OCI-LY7 (cell line): ENCODE data around the gene F8. TPM values are rescaled to one million over a fixed set of nuclear protein-coding genes. Genes with fewer than 3 reads are reported as not detected.

Source experiments
- BruUV-seq: library from RNA; stranded (reverse); fragments of 400-500 nt; replicated peaks from 2 replicates; lab custom pipeline; 2021; lab: Mats Ljungman, UMichigan
- CTCF ChIA-PET: fragments of 300-600 bp; sonication (Branson Sonifier 250); formaldehyde crosslinking; loops from one replicate; lab custom pipeline; 2022; ENCODE audit warnings: antibody characterized with exemption; ENCODE audit not compliant: unreplicated experiment; lab: Charles Lee
- POLR2A ChIA-PET: fragments of 300-600 bp; sonication (Branson Sonifier 250); formaldehyde crosslinking; loops from one replicate; lab custom pipeline; 2022; ENCODE audit warnings: antibody characterized with exemption; lab: Charles Lee
- DNase-seq: peaks from one replicate; pipeline ENCODE4 v3.0.0-alpha.2; 2015; ENCODE audit warnings: low spot score
- H2AFZ ChIP-seq: fragments of 200-600 bp; sonication (generic), shearing (Covaris generic); 2 replicates; pipeline ENCODE4 v1.6.1; 2014; ENCODE audit warnings: mild to moderate bottlenecking, antibody characterized with exemption, low read length, moderate library complexity
- H3K27ac ChIP-seq: fragments of 200-600 bp; sonication (generic); 2 replicates; pipeline ENCODE4 v1.5.1; 2014; ENCODE audit warnings: mixed run types, low read depth, mild to moderate bottlenecking, moderate library complexity, low read length, inconsistent platforms; ENCODE audit not compliant: poor library complexity, severe bottlenecking
- H3K36me3 ChIP-seq: fragments of 200-600 bp; sonication (generic); 2 replicates; pipeline ENCODE4 v1.6.1; 2014; ENCODE audit warnings: mild to moderate bottlenecking, antibody characterized with exemption, low read length, moderate library complexity, mixed read lengths; ENCODE audit not compliant: insufficient read depth
- H3K4me1 ChIP-seq: fragments of 200-600 bp; sonication (generic); 2 replicates; pipeline ENCODE4 v1.5.1; 2014; ENCODE audit warnings: mild to moderate bottlenecking, low read length; ENCODE audit not compliant: insufficient read depth, poor library complexity, severe bottlenecking
- H3K4me2 ChIP-seq: fragments of 200-600 bp; sonication (generic); 2 replicates; pipeline ENCODE4 v1.6.1; 2014; ENCODE audit warnings: mild to moderate bottlenecking, low read length
- H3K4me3 ChIP-seq: fragments of 200-600 bp; sonication (generic); 2 replicates; pipeline ENCODE4 v1.5.1; 2014; ENCODE audit warnings: mild to moderate bottlenecking, low read depth, low read length; ENCODE audit not compliant: poor library complexity, severe bottlenecking
- H3K79me2 ChIP-seq: fragments of 200-600 bp; sonication (generic); 2 replicates; pipeline ENCODE4 v1.6.1; 2016; ENCODE audit warnings: low read depth, mild to moderate bottlenecking, low read length, moderate library complexity, mixed read lengths; ENCODE audit not compliant: insufficient read depth
- H3K9me2 ChIP-seq: fragments of 200-600 bp; sonication (generic); 2 replicates; pipeline ENCODE4 v1.6.1; 2016; ENCODE audit warnings: mild to moderate bottlenecking, low read length, mixed read lengths; ENCODE audit not compliant: insufficient read depth
- H3K9me3 ChIP-seq: fragments of 200-600 bp; sonication (generic); 2 replicates; pipeline ENCODE4 v1.6.1; 2014; ENCODE audit warnings: mild to moderate bottlenecking, mixed run types, low read length, mixed read lengths
- H4K20me1 ChIP-seq: fragments of 200-600 bp; sonication (generic); 2 replicates; pipeline ENCODE4 v1.6.1; 2014; ENCODE audit warnings: mild to moderate bottlenecking, antibody characterized with exemption, low read length, moderate library complexity, mixed read lengths; ENCODE audit not compliant: insufficient read depth
- CTCF ChIP-seq: fragments of 200-600 bp; sonication (generic); conservative IDR thresholded peaks from 2 replicates; pipeline ENCODE4 v1.5.1; 2014; ENCODE audit warnings: mild to moderate bottlenecking, antibody characterized with exemption, low read length, moderate library complexity, mixed read lengths
- EZH2phosphoT487 ChIP-seq: fragments of 200-600 bp; sonication (generic); IDR thresholded peaks from 2 replicates; pipeline ENCODE4 v1.6.1; 2018; ENCODE audit warnings: low read depth, borderline replicate concordance, mild to moderate bottlenecking, mixed run types, antibody characterized with exemption, low read length, moderate library complexity, mixed read lengths
- intact Hi-C: fragments of 100-400 bp; cut with micrococcal nuclease; formaldehyde crosslinking; loops from one replicate; pipeline ENCODE4 v1.10.0; 2022; ENCODE audit not compliant: unreplicated experiment
- total RNA-seq, 2 experiments: library from RNA; depleted of rRNA in 1 of 2; stranded (reverse); fragments of >200 nt in 1 of 2; shearing (Covaris generic) in 1 of 2; gene quantifications; 2 replicates each; pipeline ENCODE4 v1.2.3, GENCODE V29; 2014 to 2022

Gene F8
- total RNA-seq, 2 experiments from 2014 or later = 0.47 to 1.7 TPM

DNA sequence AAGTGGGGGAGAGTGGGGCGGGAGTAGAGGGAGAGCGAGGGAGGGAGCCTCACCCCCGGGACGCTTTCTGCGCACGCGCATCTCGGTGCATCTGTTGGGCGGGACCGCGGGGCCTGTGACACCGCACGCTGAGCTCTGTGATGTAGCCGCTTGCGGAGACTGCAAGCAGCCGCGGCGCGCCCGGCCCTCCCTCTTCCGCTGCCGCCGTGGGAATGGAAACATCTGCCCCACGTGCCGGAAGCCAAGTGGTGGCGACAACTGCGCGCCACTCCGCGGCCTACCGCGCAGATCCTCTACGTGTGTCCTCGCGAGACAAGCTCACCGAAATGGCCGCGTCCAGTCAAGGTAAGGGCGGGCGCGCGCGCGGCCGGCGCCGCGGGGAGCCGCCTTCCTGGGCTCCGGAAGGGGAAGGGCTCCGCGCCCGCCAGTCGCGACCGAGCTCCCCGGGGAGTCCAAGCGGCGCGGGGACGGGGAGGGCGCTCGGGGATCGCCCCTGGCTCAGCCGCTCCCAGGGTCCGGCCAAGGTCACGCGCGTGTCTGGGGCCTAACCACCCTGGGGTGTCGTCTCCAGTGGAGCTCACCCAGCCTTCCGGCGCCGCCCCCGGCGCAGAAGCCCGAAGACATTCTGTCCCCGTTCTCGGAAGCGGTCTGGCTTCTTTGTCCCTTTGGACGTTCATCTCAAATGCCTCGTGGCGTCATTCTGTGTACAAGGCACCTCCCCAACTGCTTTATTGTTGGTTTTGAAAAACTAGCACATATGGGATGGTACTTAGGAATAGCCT lies 4.4 kb upstream of the F8 start, which contains the start of gene FUNDC2:
FUNDC2 (plus strand) TSS at position 118 of the 782 bp plus-strand sequence; CDS start at position 213, 95 bp downstream.
- Histone ChIP-seq H3K79me2 (peaks cover 41% of the 10 kb centered on the region), H3K27ac (peak within 1 kb of the TSS; percentile 95), H4K20me1 (no peaks in the 10 kb centered on the region), H3K4me1 (peaks cover 9% of the 10 kb centered on the region), H3K36me3 (no peaks in the 10 kb centered on the region), H2AFZ (peak within 1 kb of the TSS; percentile 72; the same call in 1 of the 2 replicates), H3K9me2 (no peaks in the 10 kb centered on the region), H3K4me2 (peak within 1 kb of the TSS; percentile 80), H3K9me3 (no peaks in the 10 kb centered on the region), H3K4me3 (peak within 1 kb of the TSS; percentile 93)
- ChIA-PET CTCF (interaction anchor here (0.6 kb wide), 1 partner anchor 36 kb away, joined by 4 read pairs; no protein-coding TSS in a partner anchor), POLR2A (interaction anchor here (0.6 to 1.0 kb wide), 7 partner anchors 37 to 235 kb away, joined by 3 to 4 read pairs (median 3); partner anchors contain the start of genes CMC4 and MTCP1)
- no TSS peak for BruUV-seq
- intact Hi-C loops = loop anchor here (1.0 to 5.0 kb wide), 4 partner anchors 44 to 265 kb away; partner anchors contain the start of genes BRCC3, CMC4, DKC1 and MTCP1
- peak; percentile 93 for DNase-seq
- TF ChIP-seq EZH2phosphoT487 (no peak), CTCF (no peak)

GRCh38 chrX:155026420-155026726 lies 3.9 kb upstream of the F8 start:
- POLR2A ChIA-PET = interaction anchor here (0.6 to 1.0 kb wide), 7 partner anchors 37 to 235 kb away, joined by 3 to 4 read pairs (median 3); partner anchors contain the start of genes CMC4 and MTCP1
- no peaks in the 10 kb centered on the region for H3K9me3 ChIP-seq
- peaks cover 9% of the 10 kb centered on the region for H3K4me1 ChIP-seq
- no peaks in the 10 kb centered on the region for H3K9me2 ChIP-seq
- no peak for TF ChIP-seq CTCF
- TF ChIP-seq EZH2phosphoT487 = no peak
- H3K4me2 ChIP-seq = peak overlapping the region; percentile 63
- peak overlapping the region; percentile 95 for H3K27ac ChIP-seq
- peaks cover 36% of the 10 kb centered on the region for H3K79me2 ChIP-seq
- no TSS peak for BruUV-seq
- CTCF ChIA-PET = interaction anchor here (0.6 kb wide), 1 partner anchor 36 kb away, joined by 4 read pairs; no protein-coding TSS in a partner anchor
- no peaks in the 10 kb centered on the region for H4K20me1 ChIP-seq
- peak overlapping the region; percentile 71; the same call in 1 of the 2 replicates for H2AFZ ChIP-seq
- intact Hi-C loops = loop anchor here (5.0 kb wide), 3 partner anchors 44 to 264 kb away; partner anchors contain the start of genes DKC1 and VBP1
- DNase-seq = no peak
- H3K4me3 ChIP-seq = peak overlapping the region; percentile 93
- no peaks in the 10 kb centered on the region for H3K36me3 ChIP-seq
